PC-3 (cell line): ENCODE data around the gene SAP25. TPM values are rescaled to one million over a fixed set of nuclear protein-coding genes. Genes with fewer than 3 reads are reported as not detected.

ENCODE experiments used
- ATAC-seq: fragments of 200-7000 bp; cut with Tn5 transposase; 2 replicates; pipeline ENCODE4 v1.9.1; 2020; ENCODE audit warnings: mild to moderate bottlenecking, moderate library complexity
- BruUV-seq: library from RNA; stranded (reverse); fragments of 400-500 nt; replicated peaks from 2 replicates; lab custom pipeline; 2021; lab: Mats Ljungman, UMichigan
- CTCF ChIA-PET: fragments of 300-600 bp; sonication (Branson Sonifier 250); formaldehyde crosslinking; loops from one replicate; lab custom pipeline; 2022; ENCODE audit warnings: antibody characterized with exemption; lab: Charles Lee
- POLR2A ChIA-PET: fragments of 300-600 bp; sonication (Branson Sonifier 250); formaldehyde crosslinking; loops from one replicate; lab custom pipeline; 2022; ENCODE audit warnings: antibody characterized with exemption; ENCODE audit not compliant: unreplicated experiment; lab: Charles Lee
- DNase-seq: peaks from one replicate; pipeline ENCODE4 v3.0.0-alpha.2; 2015
- H2AFZ ChIP-seq: fragments of 300-600 bp; sonication (generic); 2 replicates; pipeline ENCODE4 v1.6.0; 2016; ENCODE audit warnings: antibody characterized with exemption, low read length
- H3F3A ChIP-seq: fragments of 300-600 bp; sonication (generic); one replicate; pipeline ENCODE4 v1.6.0; 2017; ENCODE audit warnings: antibody characterized with exemption, low read length, control low read depth, mild to moderate bottlenecking; ENCODE audit not compliant: unreplicated experiment
- H3K27ac ChIP-seq: fragments of 300-600 bp; sonication (generic); 2 replicates; pipeline ENCODE4 v1.5.1; 2016; ENCODE audit warnings: mild to moderate bottlenecking, low read length
- H3K27me3 ChIP-seq: fragments of 300-600 bp; sonication (generic); 2 replicates; pipeline ENCODE4 v1.6.1; 2016; ENCODE audit warnings: low read length, mixed read lengths
- H3K36me3 ChIP-seq: fragments of 300-600 bp; sonication (generic); 2 replicates; pipeline ENCODE4 v1.6.1; 2016; ENCODE audit warnings: low read depth, mixed run types, low read length, mixed read lengths
- H3K4me1 ChIP-seq: fragments of 300-600 bp; sonication (generic); 2 replicates; pipeline ENCODE4 v1.5.1; 2016; ENCODE audit warnings: low read length; ENCODE audit not compliant: insufficient read depth
- H3K4me2 ChIP-seq: fragments of 300-600 bp; sonication (generic); 2 replicates; pipeline ENCODE4 v1.6.0; 2016; ENCODE audit warnings: low read length
- H3K4me3 ChIP-seq: fragments of 300-600 bp; sonication (generic); 2 replicates; pipeline ENCODE4 v1.5.1; 2016; ENCODE audit warnings: mild to moderate bottlenecking, low read length, mixed read lengths
- H3K79me2 ChIP-seq: fragments of 300-600 bp; sonication (generic); 2 replicates; pipeline ENCODE4 v1.6.1; 2017; ENCODE audit warnings: low read length, mixed read lengths
- H3K9ac ChIP-seq: fragments of 300-600 bp; sonication (generic); 2 replicates; pipeline ENCODE4 v1.6.0; 2016; ENCODE audit warnings: mild to moderate bottlenecking, low read length
- H3K9me2 ChIP-seq: fragments of 300-600 bp; sonication (generic); replicated peaks from 2 replicates; pipeline ENCODE4 v1.6.1; 2016; ENCODE audit warnings: mixed run types, low read length, mixed read lengths
- H3K9me3 ChIP-seq: fragments of 300-600 bp; sonication (generic); 2 replicates; pipeline ENCODE4 v1.6.1; 2016; ENCODE audit warnings: low read length, mixed read lengths
- H4K20me1 ChIP-seq: fragments of 300-600 bp; sonication (generic); 2 replicates; pipeline ENCODE4 v1.6.1; 2016; ENCODE audit warnings: low read length, mixed read lengths
- EZH2 ChIP-seq: fragments of 300-600 bp; sonication (generic); IDR thresholded peaks from one replicate; pipeline ENCODE4 v1.6.1; 2017; ENCODE audit warnings: antibody characterized with exemption, mild to moderate bottlenecking, low read length; ENCODE audit not compliant: unreplicated experiment
- EZH2phosphoT487 ChIP-seq: fragments of 300-600 bp; sonication (generic); IDR thresholded peaks from 2 replicates; pipeline ENCODE4 v1.6.1; 2018; ENCODE audit warnings: mild to moderate bottlenecking, antibody characterized with exemption, low read length, borderline replicate concordance
- intact Hi-C: fragments of 100-400 bp; cut with micrococcal nuclease; formaldehyde crosslinking; loops from 2 replicates; pipeline ENCODE4 v1.9.0; 2023
- total RNA-seq: library from RNA; depleted of rRNA; stranded (reverse); fragments of >200 nt; gene quantifications from 2 replicates; pipeline ENCODE4 v1.2.3, GENCODE V29; 2014
- TF ChIP-seq, protein P1 (sequence below): fragments of 300-600 bp; sonication (generic); conservative IDR thresholded peaks from 2 replicates; pipeline ENCODE4 v1.5.1; 2017; ENCODE audit warnings: antibody characterized with exemption, low read depth, mild to moderate bottlenecking, low read length

The SAP25 gene
- total RNA-seq, 1 experiment from 2014 or later, result 0.22 TPM

DNA sequence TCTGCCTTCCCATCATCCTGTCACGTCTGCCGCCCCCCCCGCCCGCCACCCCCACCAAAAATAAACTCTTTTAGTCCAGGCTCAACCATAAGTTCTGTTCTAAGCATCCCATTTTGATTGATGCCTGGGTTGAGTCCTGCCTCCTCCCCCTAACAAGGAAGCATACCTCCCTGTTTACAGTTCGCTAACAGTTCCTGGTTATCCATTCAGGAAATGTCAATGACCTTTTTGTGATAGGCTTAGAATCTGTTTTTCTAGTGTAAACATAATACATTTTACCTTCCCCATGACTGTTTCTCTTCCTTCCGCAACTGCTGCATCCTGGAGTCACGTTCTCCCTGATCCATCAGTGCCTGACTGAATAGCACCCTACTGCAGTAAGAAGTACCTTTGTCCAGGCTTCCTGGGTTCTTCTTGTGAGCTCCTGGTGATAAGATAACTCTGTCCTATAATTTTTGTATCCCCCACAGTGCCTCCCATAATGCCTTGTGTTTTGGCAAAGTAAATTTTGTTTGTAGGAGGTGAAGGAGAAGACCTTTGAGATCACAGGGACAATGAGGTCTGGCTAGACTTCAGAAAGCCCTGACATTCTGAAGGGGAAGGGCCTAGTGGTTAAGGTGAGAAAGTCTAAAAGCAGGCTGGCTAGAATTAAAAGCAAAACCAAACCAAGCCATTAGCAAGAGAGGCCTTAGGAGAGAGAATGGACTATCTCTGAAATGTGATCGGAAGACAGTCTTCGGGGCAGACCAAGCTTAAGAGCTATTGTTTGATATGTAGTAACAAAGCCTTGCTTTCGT lies 27.4 kb downstream of the SAP25 start:
- H3K9ac ChIP-seq, result no peak overlapping the region
- peaks cover 32% of the 10 kb centered on the region for H3K79me2 ChIP-seq
- H3K4me3 ChIP-seq, result peak overlapping the region; percentile 14; the same call in 1 of the 2 replicates
- peak; percentile 45 for DNase-seq
- H3K27me3 ChIP-seq, result no peaks in the 10 kb centered on the region
- ChIA-PET POLR2A (interaction anchor here (0.8 kb wide), 1 partner anchor 40 kb away, joined by 6 read pairs; the partner anchor contains the start of genes FBXO24 and LRCH4), CTCF (interaction anchor here (0.5 to 1.2 kb wide), 4 partner anchors 8 to 40 kb away, joined by 3 to 4 read pairs (median 3); partner anchors contain the start of genes FBXO24 and LRCH4)
- H3K9me3 ChIP-seq, result no peaks in the 10 kb centered on the region
- TSS peak; percentile 16 for BruUV-seq
- intact Hi-C loops, result no loop called here
- H3K4me1 ChIP-seq, result peaks cover 46% of the 10 kb centered on the region
- H2AFZ ChIP-seq, result peak overlapping the region; percentile 49
- H3K4me2 ChIP-seq, result peak overlapping the region; percentile 72
- peaks cover 4% of the 10 kb centered on the region; the same call in 1 of the 2 replicates for H3K36me3 ChIP-seq
- no peak for TF ChIP-seq EZH2phosphoT487
- TF ChIP-seq, protein P1, sequence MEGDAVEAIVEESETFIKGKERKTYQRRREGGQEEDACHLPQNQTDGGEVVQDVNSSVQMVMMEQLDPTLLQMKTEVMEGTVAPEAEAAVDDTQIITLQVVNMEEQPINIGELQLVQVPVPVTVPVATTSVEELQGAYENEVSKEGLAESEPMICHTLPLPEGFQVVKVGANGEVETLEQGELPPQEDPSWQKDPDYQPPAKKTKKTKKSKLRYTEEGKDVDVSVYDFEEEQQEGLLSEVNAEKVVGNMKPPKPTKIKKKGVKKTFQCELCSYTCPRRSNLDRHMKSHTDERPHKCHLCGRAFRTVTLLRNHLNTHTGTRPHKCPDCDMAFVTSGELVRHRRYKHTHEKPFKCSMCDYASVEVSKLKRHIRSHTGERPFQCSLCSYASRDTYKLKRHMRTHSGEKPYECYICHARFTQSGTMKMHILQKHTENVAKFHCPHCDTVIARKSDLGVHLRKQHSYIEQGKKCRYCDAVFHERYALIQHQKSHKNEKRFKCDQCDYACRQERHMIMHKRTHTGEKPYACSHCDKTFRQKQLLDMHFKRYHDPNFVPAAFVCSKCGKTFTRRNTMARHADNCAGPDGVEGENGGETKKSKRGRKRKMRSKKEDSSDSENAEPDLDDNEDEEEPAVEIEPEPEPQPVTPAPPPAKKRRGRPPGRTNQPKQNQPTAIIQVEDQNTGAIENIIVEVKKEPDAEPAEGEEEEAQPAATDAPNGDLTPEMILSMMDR, result no peak
- no peak for TF ChIP-seq EZH2
- no peaks in the 10 kb centered on the region for H4K20me1 ChIP-seq
- no peaks in the 10 kb centered on the region for H3K9me2 ChIP-seq
- H3F3A ChIP-seq, result peaks cover 12% of the 10 kb centered on the region
- ATAC-seq, result peak; percentile 45
- peak overlapping the region; percentile 83 for H3K27ac ChIP-seq

DNA sequence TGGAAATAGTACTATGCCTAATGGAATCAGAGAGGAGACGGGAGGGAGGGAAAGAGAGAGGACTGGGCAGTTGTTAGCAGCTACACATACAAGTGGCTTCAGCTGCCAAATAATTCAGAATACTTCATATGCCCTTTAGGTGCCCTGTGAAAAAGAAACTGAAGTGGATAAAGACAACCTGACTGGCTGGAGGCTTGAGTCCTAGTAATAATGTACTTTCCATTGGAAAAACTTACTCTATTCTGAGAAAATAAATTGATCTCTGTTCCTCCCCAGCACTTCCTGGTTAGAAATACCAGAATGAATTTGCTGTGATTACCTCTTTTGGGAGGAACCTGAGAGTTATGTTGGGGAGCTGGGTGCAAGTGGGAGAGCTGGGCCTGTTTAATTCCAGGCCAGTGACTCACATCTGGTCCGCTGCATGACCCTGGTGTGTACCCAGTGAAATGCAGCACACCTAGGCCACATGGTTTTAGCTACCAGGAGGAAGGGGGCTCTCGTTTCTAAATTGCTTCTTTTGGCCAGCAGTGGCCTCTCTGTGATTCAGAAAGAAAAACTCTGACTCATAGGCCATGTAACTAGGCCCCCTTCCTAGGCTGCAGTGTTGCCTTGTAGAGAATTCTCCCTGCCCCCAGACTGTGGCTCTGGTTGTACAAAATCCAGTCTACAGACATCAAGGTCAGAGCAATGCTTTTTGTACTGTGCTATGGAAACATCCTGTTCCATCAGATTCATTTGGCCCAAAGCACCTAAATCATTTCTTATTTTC lies 28.2 kb downstream of the SAP25 start:
- Histone ChIP-seq H3K4me2 (peak overlapping the region; percentile 72), H3K9me3 (no peaks in the 10 kb centered on the region), H2AFZ (peak overlapping the region; percentile 49), H3K9me2 (no peaks in the 10 kb centered on the region), H3K79me2 (peaks cover 37% of the 10 kb centered on the region), H3K9ac (peak overlapping the region; percentile 29), H3K27ac (peak overlapping the region; percentile 83), H3K4me1 (peaks cover 46% of the 10 kb centered on the region), H4K20me1 (no peaks in the 10 kb centered on the region), H3K27me3 (no peaks in the 10 kb centered on the region), H3F3A (peaks cover 12% of the 10 kb centered on the region), H3K4me3 (peak overlapping the region; percentile 46), H3K36me3 (peaks cover 3% of the 10 kb centered on the region; the same call in 1 of the 2 replicates)
- ChIA-PET CTCF (interaction anchor here (0.5 to 1.2 kb wide), 5 partner anchors 26 to 1338 kb away, joined by 3 to 12 read pairs (median 4); partner anchors contain the start of genes FBXO24 and LRCH4), POLR2A (interaction anchor here (0.5 to 0.8 kb wide), 3 partner anchors 39 to 282 kb away, joined by 3 to 6 read pairs (median 3); partner anchors contain the start of genes EPHB4, FBXO24 and LRCH4)
- DNase-seq, result peak; percentile 91
- peak; percentile 90 for ATAC-seq
- no peak for TF ChIP-seq EZH2
- TF ChIP-seq, protein P1, result 0 out of 2 replicates have a peak, but pooled peaks have one; percentile 21
- intact Hi-C loops, result loop anchor here (1.0 kb wide), 1 partner anchor 41 kb away; the partner anchor contains the start of genes FBXO24 and LRCH4
- BruUV-seq, result no TSS peak
